ENCODE measurements around the gene TMEM123.
A peak's percentile ranks its signal among the peaks of the same experiment; 100 is the strongest.

Gene TMEM123

GRCh38 chr11:102486584-102486983, 34.0 kb upstream of the TMEM123 start:
- TF ChIP-seq CTCF (IDR thresholded peaks at IDR 0.05; ENCODE audit: control insufficient read depth, extremely low read depth, insufficient read depth), result no peak
- no peak overlapping the region for H3K4me3 ChIP-seq (ENCODE audit: low read depth, low read length)
- DNase-seq (ENCODE audit: low read depth), result no peak

- peak; percentile 73 for DNase-seq (ENCODE audit: low read depth)
- H3K4me3 ChIP-seq (ENCODE audit: low read depth, low read length), result no peak overlapping the region
- TF ChIP-seq CTCF (IDR thresholded peaks at IDR 0.05; ENCODE audit: control insufficient read depth, extremely low read depth, insufficient read depth), result no peak
Measured at GRCh38 chr11:102485095-102485722, 32.6 kb upstream of the TMEM123 start.

GRCh38 chr11:102482433-102482832, 29.9 kb upstream of the TMEM123 start:
- DNase-seq (ENCODE audit: low read depth), result peak; percentile 28
- no peak for TF ChIP-seq CTCF (IDR thresholded peaks at IDR 0.05; ENCODE audit: control insufficient read depth, extremely low read depth, insufficient read depth)
- no peak overlapping the region for H3K4me3 ChIP-seq (ENCODE audit: low read depth, low read length)

GRCh38 chr11:102479733-102480132, 27.2 kb upstream of the TMEM123 start:
- H3K4me3 ChIP-seq (ENCODE audit: low read depth, low read length), result no peak overlapping the region
- no peak for DNase-seq (ENCODE audit: low read depth)
- TF ChIP-seq CTCF (IDR thresholded peaks at IDR 0.05; ENCODE audit: control insufficient read depth, extremely low read depth, insufficient read depth), result no peak

- no peak for DNase-seq (ENCODE audit: low read depth)
- H3K4me3 ChIP-seq (ENCODE audit: low read depth, low read length), result no peak overlapping the region
- TF ChIP-seq CTCF (IDR thresholded peaks at IDR 0.05; ENCODE audit: control insufficient read depth, extremely low read depth, insufficient read depth), result no peak
Measured at GRCh38 chr11:102478673-102479299, 26.2 kb upstream of the TMEM123 start.

GRCh38 chr11:102476812-102477211, 24.2 kb upstream of the TMEM123 start:
- peak; percentile 89 for DNase-seq (ENCODE audit: low read depth)
- TF ChIP-seq CTCF (IDR thresholded peaks at IDR 0.05; ENCODE audit: control insufficient read depth, extremely low read depth, insufficient read depth), result no peak
- no peak overlapping the region for H3K4me3 ChIP-seq (ENCODE audit: low read depth, low read length)

GRCh38 chr11:102476069-102476468, 23.5 kb upstream of the TMEM123 start:
- no peak for DNase-seq (ENCODE audit: low read depth)
- H3K4me3 ChIP-seq (ENCODE audit: low read depth, low read length), result no peak overlapping the region
- no peak for TF ChIP-seq CTCF (IDR thresholded peaks at IDR 0.05; ENCODE audit: control insufficient read depth, extremely low read depth, insufficient read depth)

Measured in LNCaP clone FGC (cell line).